K562 (cell line): ENCODE measurements around the gene MBOAT7. TPM values are rescaled to one million over a fixed set of nuclear protein-coding genes. Genes with fewer than 3 reads are reported as not detected.
A peak's percentile ranks its signal among the peaks of the same experiment; 100 is the strongest.

Experiments used
- ATAC-seq: fragments of 200-7000 bp; cut with Tn5 transposase; 3 replicates; pipeline ENCODE4 v1.9.1; 2020; ENCODE audit warnings: moderate library complexity
- BruUV-seq: library from RNA; stranded (reverse); fragments of 400-500 nt; replicated peaks from 2 replicates; lab custom pipeline; 2021; lab: Mats Ljungman, UMichigan
- CTCF ChIA-PET: fragments of 300-600 bp; formaldehyde crosslinking; extraction: SDS; loops from one replicate; lab custom pipeline; 2021; ENCODE audit warnings: low intra/inter-chr PET ratio; lab: Yijun Ruan, JAX
- POLR2A ChIA-PET: fragments of 300-600, 350-650 bp; sonication (Branson Sonifier 250); formaldehyde crosslinking; extraction: SDS; loops from one replicate; lab custom pipeline; 2021; ENCODE audit warnings: antibody characterized with exemption, inconsistent platforms; lab: Yijun Ruan, JAX
- DNase-seq, 4 experiments: peaks; one replicate each; pipeline versions ENCODE4 v3.0.0 to v3.0.0-alpha.2; 2011 to 2018; ENCODE audit warnings: low spot score in 3 of 4, mixed read lengths in 3 of 4; ENCODE audit errors: extremely low read depth in 1 of 4
- FAIRE-seq: peaks from 2 replicates; lab custom pipeline; 2011; peaks lifted over from hg19 to GRCh38; lab: Jason Lieb, UNC
- H2AFZ ChIP-seq: 2 replicates; pipeline ENCODE4 v1.6.0; 2011; ENCODE audit warnings: low read depth, low read length, control low read depth, inconsistent platforms
- H3K27ac ChIP-seq: fragments of 200-600 bp; 3 replicates; pipeline ENCODE4 v1.8.0; 2011; ENCODE audit warnings: low read depth, mild to moderate bottlenecking, control low read depth, inconsistent platforms, low read length, moderate library complexity, mixed read lengths; ENCODE audit errors: extremely low read depth
- H3K27me3 ChIP-seq, 2 experiments: fragments of 300-600 bp in 1 of 2; 2 replicates in 1 of 2; 3 replicates in 1 of 2; pipeline versions ENCODE4 v1.6.0 to v1.8.0; 2011; ENCODE audit warnings: inconsistent platforms in 2 of 2, low read length in 2 of 2, mild to moderate bottlenecking in 1 of 2, mixed read lengths in 1 of 2, moderate library complexity in 1 of 2; ENCODE audit not compliant: control insufficient read depth in 2 of 2, insufficient read depth in 2 of 2
- H3K36me3 ChIP-seq: fragments of 300-600 bp; 3 replicates; pipeline ENCODE4 v1.8.0; 2011; ENCODE audit warnings: mild to moderate bottlenecking, low read length, inconsistent platforms; ENCODE audit not compliant: control insufficient read depth, insufficient read depth
- H3K4me1 ChIP-seq, 2 experiments: fragments of 200-600 bp in 1 of 2; replicated peaks in 1 of 2; 2 replicates in 1 of 2; 3 replicates in 1 of 2; pipeline versions ENCODE4 v1.5.1 to v1.8.0; 2011; ENCODE audit warnings: inconsistent platforms in 2 of 2, low read length in 2 of 2, mild to moderate bottlenecking in 1 of 2, mixed read lengths in 1 of 2, moderate library complexity in 1 of 2; ENCODE audit not compliant: control insufficient read depth in 2 of 2, insufficient read depth in 2 of 2
- H3K4me2 ChIP-seq: 2 replicates; pipeline ENCODE4 v1.6.1; 2011; ENCODE audit warnings: low read length, control low read depth, inconsistent platforms, mixed read lengths; ENCODE audit not compliant: insufficient read depth
- H3K4me3 ChIP-seq: fragments of 200-600 bp; sonication (generic), shearing (Covaris generic); 2 replicates; pipeline ENCODE4 v1.5.1; 2016; ENCODE audit warnings: control low read depth, inconsistent platforms
- H3K79me2 ChIP-seq: fragments of 200-600 bp; 3 replicates; pipeline ENCODE4 v1.8.0; 2011; ENCODE audit warnings: low read length, inconsistent platforms; ENCODE audit not compliant: control insufficient read depth, insufficient read depth
- H3K9ac ChIP-seq, 2 experiments: 2 replicates each; pipeline versions ENCODE4 v1.6.0 to v1.6.1; 2011; ENCODE audit warnings: low read depth in 2 of 2, low read length in 2 of 2, control low read depth in 1 of 2, inconsistent platforms in 1 of 2, mild to moderate bottlenecking in 1 of 2, mixed read lengths in 1 of 2; ENCODE audit not compliant: insufficient read depth in 1 of 2
- H3K9me1 ChIP-seq: one replicate; pipeline ENCODE4 v1.6.0; 2011; ENCODE audit warnings: inconsistent platforms, mild to moderate bottlenecking, low read length, moderate library complexity; ENCODE audit not compliant: control insufficient read depth, insufficient read depth
- H3K9me3 ChIP-seq: replicated peaks from 2 replicates; pipeline ENCODE4 v1.5.1; 2011; ENCODE audit warnings: low read depth, low read length, inconsistent platforms; ENCODE audit not compliant: control insufficient read depth, insufficient read depth
- H4K20me1 ChIP-seq: replicated peaks from 2 replicates; pipeline ENCODE4 v1.6.1; 2011; ENCODE audit warnings: low read length, inconsistent platforms, mixed read lengths; ENCODE audit not compliant: control insufficient read depth, insufficient read depth
- DNMT1 ChIP-seq: fragments of 450-650 bp; IDR thresholded peaks from 2 replicates; pipeline ENCODE4 v1.6.1; 2016; ENCODE audit warnings: antibody characterized with exemption, mild to moderate bottlenecking
- ELF2 ChIP-seq: fragments of 250-450 bp; sonication (Bioruptor Pico); IDR thresholded peaks from 2 replicates; pipeline ENCODE4 v1.5.0; 2021; ENCODE audit warnings: mild to moderate bottlenecking
- ERF ChIP-seq: fragments of 450-650 bp; formaldehyde crosslinking; IDR thresholded peaks from 2 replicates; pipeline ENCODE4 v1.4.0; 2020; ENCODE audit warnings: mild to moderate bottlenecking, mixed read lengths
- KAT7 ChIP-seq: sonication (generic); formaldehyde crosslinking; IDR thresholded peaks from 2 replicates; pipeline ENCODE4 v1.8.0; 2022; ENCODE audit warnings: missing genetic modification reagents, mild to moderate bottlenecking, borderline replicate concordance
- RBBP5 ChIP-seq: fragments of 200-600 bp; sonication (generic); IDR thresholded peaks from 2 replicates; pipeline ENCODE4 v1.6.1; 2012; ENCODE audit warnings: borderline replicate concordance, mild to moderate bottlenecking, low read length, control low read depth, inconsistent platforms; ENCODE audit not compliant: insufficient read depth, poor library complexity, severe bottlenecking
- RBFOX2 ChIP-seq: fragments of 200-400 bp; formaldehyde crosslinking; IDR thresholded peaks from 2 replicates; pipeline ENCODE4 v1.6.1; 2017; ENCODE audit warnings: low read depth, mild to moderate bottlenecking, low read length, moderate library complexity
- SNAPC5 ChIP-seq: fragments of 250-450 bp; sonication (Bioruptor Pico); IDR thresholded peaks from 2 replicates; pipeline ENCODE4 v1.8.0; 2021; ENCODE audit warnings: moderate library complexity, mild to moderate bottlenecking, inconsistent platforms
- XRCC4 ChIP-seq: IDR thresholded peaks from one replicate; pipeline ENCODE4 v1.6.1; 2011; ENCODE audit not compliant: insufficient read depth, insufficient read length; ENCODE audit errors: extremely low read depth
- WGBS: fragments of 100-300 bp; shearing (Covaris generic); methylation state at CpG from one replicate; pipeline ENCODE4 v1.1.6; 2016; ENCODE audit warnings: low coverage, mixed read lengths; ENCODE audit not compliant: insufficient coverage; ENCODE audit errors: missing lambda C conversion rate; 5-methylcytosine and 5-hydroxymethylcytosine counted together
- in situ Hi-C: fragments of 300-500 bp; cut with MboI; formaldehyde crosslinking; loops from 4 replicates; pipeline ENCODE4 v1.15.0; 2018; ENCODE audit warnings: inconsistent platforms, mixed read lengths
- intact Hi-C: fragments of 100-400 bp; cut with micrococcal nuclease; formaldehyde crosslinking; loops from 2 replicates; pipeline ENCODE4 v1.14.2; 2022
- polyA plus RNA-seq, 8 experiments: library from polyadenylated mRNA; depleted of rRNA in 4 of 8; stranded (reverse) in 5 of 8; unstranded in 3 of 8; fragments of >200 nt; fragmentation: Nextera tagmentation in 2 of 8; fragmentation: Illumina TruSeq in 1 of 8; extraction: Ambion mirVana in 2 of 8; extraction: Trizol in 1 of 8; gene quantifications; 2 replicates each; pipeline versions ENCODE4 v1.2.1 to v1.2.3, GENCODE V29; 2011 to 2014; ENCODE audit warnings: inconsistent platforms in 1 of 8, missing spikeins in 1 of 8
- total RNA-seq, 7 experiments: library from RNA; depleted of rRNA in 6 of 7; stranded (reverse); fragments of >200 nt in 6 of 7; fragmentation: Illumina TruSeq in 2 of 7; extraction: Trizol in 2 of 7; gene quantifications; 2 replicates each; pipeline versions ENCODE4 v1.2.1 to v1.2.3, GENCODE V29; 2011 to 2021; ENCODE audit warnings: low replicate concordance in 1 of 7
- TF ChIP-seq, protein P1 (sequence below): fragments of 450-650 bp; formaldehyde crosslinking; conservative IDR thresholded peaks from 2 replicates; pipeline ENCODE4 v1.4.0; 2022; ENCODE audit warnings: mild to moderate bottlenecking, missing genetic modification characterization

The MBOAT7 gene
- total and polyA plus RNA-seq, 9 of the 15 experiments (the other 6 are each of a cell fraction or from before 2014, with no cell fraction given) = 1.4 to 153 (median 56.1) TPM

- in situ Hi-C loops (no loop called here), intact Hi-C loops (no loop called here)
- POLR2A ChIA-PET = interaction anchor here (0.7 to 1.4 kb wide), 5 partner anchors 14 to 1932 kb away, joined by 3 to 7 read pairs (median 4); partner anchors contain the start of genes MBOAT7, TMC4 and TSEN34
- WGBS = 43% methylated on average over 4 of the region's 4 CpGs
- Histone ChIP-seq H3K79me2 (peaks cover 93% of the 10 kb centered on the region), H3K4me2 (peak overlapping the region; percentile 89), H3K9me3 (no peaks in the 10 kb centered on the region), H3K36me3 (peaks cover 83% of the 10 kb centered on the region), H3K9me1 (peaks cover 23% of the 10 kb centered on the region), H3K4me3 (peak overlapping the region; percentile 68; the same call in 1 of the 2 replicates), H3K4me1 (peaks cover 53 to 69% of the 10 kb centered on the region in 2 experiments), H3K27me3 (no peaks in the 10 kb centered on the region), H3K27ac (peak overlapping the region; percentile 67), H3K9ac (peak overlapping the region; percentile 89 to 98), H2AFZ (no peak overlapping the region), H4K20me1 (peaks cover 89% of the 10 kb centered on the region)
- ATAC-seq (no peak), DNase-seq (no peak), FAIRE-seq (no peak)
- TF ChIP-seq ELF2 (CRISPR knock-in tag) = no peak
- CTCF ChIA-PET = interaction anchor here (0.6 kb wide), 1 partner anchor 13 kb away, joined by 4 read pairs; no protein-coding TSS in a partner anchor
- no TSS peak for BruUV-seq
These were observed 15.5 kb upstream of the MBOAT7 start for GRCh38 chr19:54204767-54205468.

- H3K9me3 ChIP-seq = no peaks in the 10 kb centered on the region
- H3K4me1 ChIP-seq = peaks cover 42 to 51% of the 10 kb centered on the region in 2 experiments
- H3K27ac ChIP-seq = peak overlapping the region; percentile 70
- H4K20me1 ChIP-seq = peaks cover 72% of the 10 kb centered on the region
- BruUV-seq = no TSS peak
- peak overlapping the region; percentile 98 to 99 for H3K9ac ChIP-seq
- no peak for FAIRE-seq
- ChIA-PET POLR2A (interaction anchor here (0.8 to 5.3 kb wide), 5 partner anchors 8 to 88 kb away, joined by 4 to 206 read pairs (median 19); partner anchors contain the start of genes MBOAT7, PRPF31, TFPT and TMC4), CTCF (no interaction called here)
- peaks cover 11% of the 10 kb centered on the region for H3K9me1 ChIP-seq
- no peak for DNase-seq
- intact Hi-C loops = no loop called here
- ATAC-seq = no peak
- peak overlapping the region; percentile 68 for H3K4me3 ChIP-seq
- H3K27me3 ChIP-seq = no peaks in the 10 kb centered on the region
- WGBS = 2% methylated on average over 9 of the region's 9 CpGs
- H3K4me2 ChIP-seq = peak overlapping the region; percentile 89
- H3K36me3 ChIP-seq = peaks cover 72% of the 10 kb centered on the region
- in situ Hi-C loops = no loop called here
- H2AFZ ChIP-seq = no peak overlapping the region
- H3K79me2 ChIP-seq = peaks cover 78% of the 10 kb centered on the region
- TF ChIP-seq XRCC4 (no peak), SNAPC5 (CRISPR knock-in tag) (no peak), KAT7 (CRISPR knock-in tag) (0 out of 2 replicates have a peak, but pooled peaks have one; percentile 22), RBFOX2 (peak; percentile 7), RBBP5 (no peak), ERF (CRISPR knock-in tag) (no peak), DNMT1 (no peak)
- TF ChIP-seq, protein P1, sequence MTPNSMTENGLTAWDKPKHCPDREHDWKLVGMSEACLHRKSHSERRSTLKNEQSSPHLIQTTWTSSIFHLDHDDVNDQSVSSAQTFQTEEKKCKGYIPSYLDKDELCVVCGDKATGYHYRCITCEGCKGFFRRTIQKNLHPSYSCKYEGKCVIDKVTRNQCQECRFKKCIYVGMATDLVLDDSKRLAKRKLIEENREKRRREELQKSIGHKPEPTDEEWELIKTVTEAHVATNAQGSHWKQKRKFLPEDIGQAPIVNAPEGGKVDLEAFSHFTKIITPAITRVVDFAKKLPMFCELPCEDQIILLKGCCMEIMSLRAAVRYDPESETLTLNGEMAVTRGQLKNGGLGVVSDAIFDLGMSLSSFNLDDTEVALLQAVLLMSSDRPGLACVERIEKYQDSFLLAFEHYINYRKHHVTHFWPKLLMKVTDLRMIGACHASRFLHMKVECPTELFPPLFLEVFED (CRISPR knock-in tag) = no peak
These were observed 13.8 kb upstream of the MBOAT7 start for GRCh38 chr19:54203151-54203611.
